ENCODE results near the gene UBE2K.
"Not testable (repeated sequence)": the region's sequence is repeated elsewhere in the genome, so short reads cannot be mapped to it uniquely, and the experiment has no call there.

UBE2K gene

DNA sequence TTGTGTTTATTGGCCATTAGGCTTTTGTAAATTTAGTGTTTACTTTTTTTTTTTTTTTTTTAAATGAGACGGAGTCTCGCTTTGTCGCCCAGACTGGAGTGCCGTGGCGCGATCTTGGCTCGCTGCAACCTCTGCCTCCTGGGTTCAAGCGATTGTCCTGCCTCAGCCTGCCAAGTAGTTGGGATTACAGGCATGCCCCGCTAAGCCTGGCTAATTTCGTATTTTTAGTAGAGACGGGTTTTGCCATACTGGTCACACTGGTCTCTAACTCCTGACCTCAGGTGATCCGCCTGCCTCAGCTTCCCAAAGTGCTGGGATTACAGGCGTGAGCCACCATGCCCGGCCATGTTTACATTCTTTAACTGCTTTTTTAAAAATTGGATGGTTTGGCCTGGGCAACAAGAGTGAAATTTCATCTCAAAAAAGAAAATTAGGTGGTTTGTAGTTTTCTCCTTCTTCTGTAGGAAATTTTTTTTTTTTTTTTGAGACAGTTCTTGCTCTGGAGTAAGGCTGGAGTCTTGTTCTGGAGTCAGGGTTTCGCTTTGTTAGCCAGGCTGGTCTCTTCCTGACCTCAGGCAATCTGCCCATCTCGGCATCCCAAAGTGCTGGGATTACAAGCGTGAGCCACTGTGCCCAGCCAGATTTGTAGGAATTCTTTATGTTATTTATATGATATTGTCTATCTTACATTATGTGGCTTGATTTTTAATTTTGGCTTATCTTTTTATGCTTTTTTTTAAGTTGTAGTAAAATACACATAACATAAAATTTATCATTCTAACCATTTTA, 15.1 kb downstream of the UBE2K start:
- no peak overlapping the region for H3K4me3 ChIP-seq (ENCODE audit: low read depth, low read length)
- TF ChIP-seq CTCF (IDR thresholded peaks at IDR 0.05; ENCODE audit: low read depth, low read length, missing control alignments) = no peak
- DNase-seq (ENCODE audit: low read depth) = no peak

DNA sequence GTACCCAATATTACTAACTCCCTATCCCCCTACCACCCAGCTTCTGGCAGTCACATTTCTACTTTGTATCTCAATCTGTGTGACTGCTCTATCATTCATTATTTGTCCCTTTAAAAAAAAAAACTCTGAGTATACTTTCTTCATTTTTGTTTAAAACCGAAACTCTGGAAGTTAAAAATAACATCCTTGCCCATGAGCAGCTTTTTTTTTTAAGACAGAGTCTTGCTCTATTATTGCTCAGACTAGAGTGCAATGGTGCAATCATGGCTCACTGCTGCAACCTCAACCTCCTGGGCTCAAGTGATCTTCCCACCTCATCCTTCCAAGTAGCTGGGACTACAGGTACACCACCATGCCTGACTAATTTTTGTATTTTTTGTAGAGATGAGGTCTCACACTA, 15.8 kb downstream of the UBE2K start:
- TF ChIP-seq CTCF (IDR thresholded peaks at IDR 0.05; ENCODE audit: low read depth, low read length, missing control alignments) = no peak
- DNase-seq (ENCODE audit: low read depth) = peak; percentile 55
- H3K4me3 ChIP-seq (ENCODE audit: low read depth, low read length) = no peak overlapping the region

DNA sequence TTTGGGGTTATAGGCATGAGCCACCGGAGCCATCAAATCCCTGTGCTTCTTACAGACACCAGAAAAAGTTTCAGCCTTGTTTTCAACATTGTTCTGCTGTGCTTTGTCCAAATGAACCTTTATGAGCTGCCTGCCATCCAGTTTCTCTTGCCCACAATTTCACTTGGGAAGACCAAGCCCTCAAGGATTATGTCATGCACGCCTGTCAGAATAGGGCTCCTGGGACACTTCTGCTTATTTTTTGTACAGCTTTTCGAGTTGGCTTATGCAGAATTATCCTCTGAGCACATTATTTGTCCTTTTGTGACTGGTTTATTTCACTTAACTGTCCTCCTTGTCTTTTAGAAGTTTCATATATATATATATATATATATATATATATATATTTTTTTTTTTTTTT, 16.2 kb downstream of the UBE2K start:
- no peak for TF ChIP-seq CTCF (IDR thresholded peaks at IDR 0.05; ENCODE audit: low read depth, low read length, missing control alignments)
- no peak overlapping the region for H3K4me3 ChIP-seq (ENCODE audit: low read depth, low read length)
- no peak for DNase-seq (ENCODE audit: low read depth)

GRCh38 chr4:39715788-39716187, 17.9 kb downstream of the UBE2K start:
- TF ChIP-seq CTCF (IDR thresholded peaks at IDR 0.05; ENCODE audit: low read depth, low read length, missing control alignments) = no peak
- DNase-seq (ENCODE audit: low read depth) = no peak
- H3K4me3 ChIP-seq (ENCODE audit: low read depth, low read length) = no peak overlapping the region; the same call in 1 of the 2 replicates

GRCh38 chr4:39716356-39716755, 18.4 kb downstream of the UBE2K start:
- DNase-seq (ENCODE audit: low read depth) = no peak
- TF ChIP-seq CTCF (IDR thresholded peaks at IDR 0.05; ENCODE audit: low read depth, low read length, missing control alignments) = no peak
- H3K4me3 ChIP-seq (ENCODE audit: low read depth, low read length) = no peak overlapping the region

- H3K4me3 ChIP-seq (ENCODE audit: low read depth, low read length); DNase-seq (ENCODE audit: low read depth): not testable (repeated sequence)
These were observed 19.8 kb downstream of the UBE2K start for GRCh38 chr4:39717743-39718142.

GRCh38 chr4:39718366-39719323, 20.7 kb downstream of the UBE2K start:
- no peak for DNase-seq (ENCODE audit: low read depth)
- TF ChIP-seq CTCF (IDR thresholded peaks at IDR 0.05; ENCODE audit: low read depth, low read length, missing control alignments) = no peak
- H3K4me3 ChIP-seq (ENCODE audit: low read depth, low read length) = no peak overlapping the region
